Measurements from ENCODE around the gene ABCG1. TPM values are rescaled to one million over a fixed set of nuclear protein-coding genes. Genes with fewer than 3 reads are reported as not detected.

Gene ABCG1
- total and polyA plus RNA-seq, 4 donors, result 1.6 to 9.7 (median 5.3) TPM

- no peak for TF ChIP-seq ATF3 (IDR thresholded peaks at IDR 0.05)
- no peak for TF ChIP-seq TAF1 (conservative IDR thresholded peaks at IDR 0.05)
Measured at GRCh38 chr21:42300956-42301355, 82.0 kb downstream of the ABCG1 start (continued).

- WGBS, result 77% methylated on average over 20 of the region's 20 CpGs
- no peak for DNase-seq (ENCODE audit: low spot score)
- H3K9me3 ChIP-seq (ENCODE audit: control insufficient read depth in 4 of 4, low read length in 3 of 4), result no peaks in the 10 kb centered on the region
- H3K9ac ChIP-seq (ENCODE audit: low read depth in 1 of 2, low read length in 2 of 2), result no peak overlapping the region
- no peaks in the 10 kb centered on the region for H3K4me1 ChIP-seq (ENCODE audit: control insufficient read depth in 4 of 4, insufficient read depth in 4 of 4, low read length in 3 of 4)
- TF ChIP-seq RXRA (IDR thresholded peaks at IDR 0.05) (peak in 1 of 2 donors; percentile 48), SP1 (IDR thresholded peaks at IDR 0.05) (peak; percentile 63), NR2F2 (IDR thresholded peaks at IDR 0.05) (peak; percentile 97), MAX (IDR thresholded peaks at IDR 0.05) (no peak)
- no peaks in the 10 kb centered on the region for H3K27me3 ChIP-seq (ENCODE audit: control insufficient read depth in 4 of 4, insufficient read depth in 4 of 4, low read length in 3 of 4)
- peak overlapping the region; percentile 38 to 61 for H3K27ac ChIP-seq (ENCODE audit: low read depth in 1 of 2, low read length in 2 of 2)
- no peaks in the 10 kb centered on the region for H3K36me3 ChIP-seq (ENCODE audit: control insufficient read depth in 4 of 4, insufficient read depth in 3 of 4, low read depth in 1 of 4, low read length in 3 of 4)
- no peak overlapping the region for H3K4me3 ChIP-seq (ENCODE audit: low read depth in 1 of 3, low read length in 3 of 3)
Measured at GRCh38 chr21:42301371-42302075, 82.6 kb downstream of the ABCG1 start.

- Histone ChIP-seq H3K9ac (ENCODE audit: low read depth in 1 of 2, low read length in 2 of 2) (no peak overlapping the region), H3K9me3 (ENCODE audit: control insufficient read depth in 4 of 4, low read length in 3 of 4) (no peaks in the 10 kb centered on the region), H3K27me3 (ENCODE audit: control insufficient read depth in 4 of 4, insufficient read depth in 4 of 4, low read length in 3 of 4) (no peaks in the 10 kb centered on the region), H3K27ac (ENCODE audit: low read depth in 1 of 2, low read length in 2 of 2) (peak overlapping the region; percentile 38 to 61), H3K36me3 (ENCODE audit: control insufficient read depth in 4 of 4, insufficient read depth in 3 of 4, low read depth in 1 of 4, low read length in 3 of 4) (no peaks in the 10 kb centered on the region), H3K4me3 (ENCODE audit: low read depth in 1 of 3, low read length in 3 of 3) (no peak overlapping the region), H3K4me1 (ENCODE audit: control insufficient read depth in 4 of 4, insufficient read depth in 4 of 4, low read length in 3 of 4) (no peaks in the 10 kb centered on the region)
- TF ChIP-seq RAD21 (IDR thresholded peaks at IDR 0.05) (no peak), FOXA1 (IDR thresholded peaks at IDR 0.05) (no peak), NR2F2 (IDR thresholded peaks at IDR 0.05) (no peak)
- DNase-seq (ENCODE audit: low spot score), result no peak
- 69% methylated on average over 12 of the region's 12 CpGs for WGBS
Measured at GRCh38 chr21:42302076-42302650, 83.2 kb downstream of the ABCG1 start.

- no peaks in the 10 kb centered on the region for H3K9me3 ChIP-seq (ENCODE audit: control insufficient read depth in 4 of 4, low read length in 3 of 4)
- H3K9ac ChIP-seq (ENCODE audit: low read depth in 1 of 2, low read length in 2 of 2), result no peak overlapping the region
- H3K4me3 ChIP-seq (ENCODE audit: low read depth in 1 of 3, low read length in 3 of 3), result no peak overlapping the region
- no peak for DNase-seq (ENCODE audit: low spot score)
- peak overlapping the region in 1 of 2 donors; percentile 61 for H3K27ac ChIP-seq (ENCODE audit: low read depth in 1 of 2, low read length in 2 of 2)
- WGBS, result 66% methylated on average over 7 of the region's 7 CpGs
- no peaks in the 10 kb centered on the region for H3K36me3 ChIP-seq (ENCODE audit: control insufficient read depth in 4 of 4, insufficient read depth in 3 of 4, low read depth in 1 of 4, low read length in 3 of 4)
- no peaks in the 10 kb centered on the region for H3K27me3 ChIP-seq (ENCODE audit: control insufficient read depth in 4 of 4, insufficient read depth in 4 of 4, low read length in 3 of 4)
- no peaks in the 10 kb centered on the region for H3K4me1 ChIP-seq (ENCODE audit: control insufficient read depth in 4 of 4, insufficient read depth in 4 of 4, low read length in 3 of 4)
- TF ChIP-seq EGR1 (IDR thresholded peaks at IDR 0.05; ENCODE audit: low read depth in 2 of 2) (no peak), FOXA2 (IDR thresholded peaks at IDR 0.05) (no peak), RXRA (IDR thresholded peaks at IDR 0.05) (no peak), NR2F2 (IDR thresholded peaks at IDR 0.05) (no peak), SP1 (IDR thresholded peaks at IDR 0.05) (no peak), RAD21 (IDR thresholded peaks at IDR 0.05) (no peak), JUND (IDR thresholded peaks at IDR 0.05) (no peak), CTCF (IDR thresholded peaks at IDR 0.05; ENCODE audit: low read depth, low read length, missing input control) (no peak), ATF3 (IDR thresholded peaks at IDR 0.05) (no peak), REST (IDR thresholded peaks at IDR 0.05) (no peak), YY1 (IDR thresholded peaks at IDR 0.05) (no peak), GABPA (IDR thresholded peaks at IDR 0.05 in 1 of 2, conservative IDR thresholded peaks at IDR 0.05 in 1 of 2) (no peak), MAX (IDR thresholded peaks at IDR 0.05) (no peak), ZBTB33 (IDR thresholded peaks at IDR 0.05) (no peak), FOXA1 (IDR thresholded peaks at IDR 0.05) (no peak)
Measured at GRCh38 chr21:42302794-42303193, 83.9 kb downstream of the ABCG1 start.

Measured in liver (tissue), 9 donors.